ENCODE measurements around the gene ARHGAP23.
"Not testable (repeated sequence)": the region's sequence is repeated elsewhere in the genome, so short reads cannot be mapped to it uniquely, and the experiment has no call there.

ARHGAP23 gene

DNA sequence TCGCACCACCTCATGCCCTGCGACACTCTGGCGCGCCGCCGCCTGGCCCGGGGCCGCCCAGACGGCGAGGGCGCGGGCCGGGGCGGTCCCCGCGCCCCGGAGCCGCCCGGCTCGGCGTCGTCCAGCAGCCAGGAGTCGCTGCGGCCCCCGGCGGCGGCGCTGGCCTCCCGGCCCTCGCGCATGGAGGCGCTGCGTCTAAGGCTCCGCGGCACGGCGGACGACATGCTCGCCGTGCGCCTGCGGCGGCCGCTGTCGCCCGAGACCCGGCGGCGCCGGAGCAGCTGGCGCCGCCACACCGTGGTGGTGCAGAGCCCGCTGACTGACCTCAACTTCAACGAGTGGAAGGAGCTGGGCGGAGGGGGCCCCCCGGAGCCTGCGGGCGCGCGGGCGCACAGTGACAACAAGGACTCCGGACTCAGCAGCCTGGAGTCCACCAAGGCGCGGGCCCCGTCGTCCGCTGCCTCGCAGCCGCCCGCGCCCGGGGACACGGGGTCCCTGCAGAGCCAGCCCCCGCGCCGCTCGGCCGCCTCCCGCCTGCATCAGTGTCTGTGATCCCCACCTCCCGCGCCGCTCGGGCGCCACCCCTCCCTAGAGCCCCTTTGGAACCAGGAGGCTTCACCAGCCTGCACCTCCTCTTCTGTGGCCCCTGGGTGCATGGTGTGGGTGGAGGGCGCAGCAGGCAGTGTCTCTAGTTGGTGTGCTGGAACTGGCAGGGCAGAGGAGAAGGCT lies 82.3 kb downstream of the ARHGAP23 start:
- H3K4me3 ChIP-seq (ENCODE audit: low read depth, low read length), result no peak overlapping the region
- TF ChIP-seq CTCF (IDR thresholded peaks at IDR 0.05; ENCODE audit: insufficient read depth, low read depth, low read length, missing control alignments), result no peak

GRCh38 chr17:38511150-38512108 lies 83.2 kb downstream of the ARHGAP23 start:
- DNase-seq (ENCODE audit: low read depth), result no peak
- no peak for TF ChIP-seq CTCF (IDR thresholded peaks at IDR 0.05; ENCODE audit: insufficient read depth, low read depth, low read length, missing control alignments)
- H3K4me3 ChIP-seq (ENCODE audit: low read depth, low read length), result no peak overlapping the region

More for the DNA sequence above, 82.3 kb downstream of the ARHGAP23 start:
- no peak for DNase-seq (ENCODE audit: low read depth)

DNA sequence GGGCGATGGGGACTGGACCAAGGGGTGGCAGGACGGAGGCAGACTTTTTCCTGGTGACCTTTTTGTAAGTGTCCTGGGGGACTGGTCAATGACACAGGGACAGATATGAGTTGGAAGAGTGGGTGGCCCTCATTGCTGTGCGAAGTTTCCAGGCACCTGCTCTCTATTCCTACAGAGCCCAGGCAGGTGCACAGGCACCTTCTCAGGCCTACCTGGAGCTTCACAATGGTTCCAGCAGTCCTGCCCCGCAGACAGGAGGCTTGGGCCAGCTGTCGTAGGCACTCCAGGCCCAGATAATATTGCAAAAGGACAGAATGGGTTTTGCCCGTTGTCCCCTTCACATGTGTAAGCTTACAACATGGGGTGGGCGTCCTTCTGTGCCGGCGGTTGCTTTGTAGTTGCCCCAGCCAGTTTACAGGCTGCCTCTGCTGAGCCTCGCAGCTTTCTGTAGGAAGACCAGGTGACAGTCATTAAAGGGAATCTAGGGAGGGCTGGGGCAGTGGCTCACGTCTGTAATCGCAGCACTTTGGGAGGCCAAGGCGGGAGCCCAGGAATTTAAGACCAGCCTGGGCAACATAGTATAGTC lies 84.3 kb downstream of the ARHGAP23 start:
- no peak for DNase-seq (ENCODE audit: low read depth)
- no peak overlapping the region for H3K4me3 ChIP-seq (ENCODE audit: low read depth, low read length)
- TF ChIP-seq CTCF (IDR thresholded peaks at IDR 0.05; ENCODE audit: insufficient read depth, low read depth, low read length, missing control alignments), result no peak

DNA sequence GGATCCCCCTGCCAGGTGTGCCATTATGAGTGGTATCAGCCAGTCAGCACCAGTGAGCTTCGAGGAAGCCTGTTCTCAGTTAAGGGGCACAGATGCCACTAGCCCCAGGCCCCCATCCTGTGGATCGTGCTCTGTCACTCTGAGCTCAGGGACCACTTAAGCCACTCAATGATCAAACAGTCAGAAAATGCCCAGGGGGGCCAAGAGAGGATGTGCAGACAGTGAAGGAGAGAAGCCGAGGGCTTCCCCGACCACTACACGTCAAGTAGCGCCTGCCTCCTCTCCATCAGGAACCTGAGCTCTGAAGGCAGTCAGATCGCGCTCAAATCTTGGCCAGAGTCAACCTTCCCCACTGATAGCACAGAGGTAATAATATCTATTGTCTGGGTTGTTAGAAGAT lies 98.3 kb downstream of the ARHGAP23 start:
- DNase-seq (ENCODE audit: low read depth), result not testable (repeated sequence)

DNA sequence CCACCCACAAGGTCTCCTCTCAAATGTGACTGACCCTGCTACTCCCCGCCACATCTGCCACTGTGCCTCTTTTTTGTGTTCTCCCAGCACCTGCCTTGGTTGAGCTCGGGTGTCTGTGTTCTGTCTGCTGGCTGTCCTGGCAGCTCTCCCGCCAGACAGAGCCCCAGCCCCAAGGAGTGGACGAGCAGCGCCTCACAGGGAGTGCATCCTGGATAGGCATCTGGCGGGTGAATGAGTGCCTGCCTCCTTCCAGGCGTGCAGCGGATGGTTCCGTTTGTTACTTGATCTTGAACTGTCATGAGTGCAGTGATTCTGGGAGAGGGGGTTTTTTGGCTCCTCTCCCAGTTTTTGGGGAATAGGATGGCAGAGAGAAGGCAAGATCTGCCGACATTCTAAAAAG lies 99.9 kb downstream of the ARHGAP23 start:
- not testable (repeated sequence) for DNase-seq (ENCODE audit: low read depth); H3K4me3 ChIP-seq (ENCODE audit: low read depth, low read length)

More for the DNA sequence above, 98.3 kb downstream of the ARHGAP23 start:
- H3K4me3 ChIP-seq (ENCODE audit: low read depth, low read length), result not testable (repeated sequence)

GRCh38 chr17:38530856-38531255 lies 102.6 kb downstream of the ARHGAP23 start:
- DNase-seq (ENCODE audit: low read depth); H3K4me3 ChIP-seq (ENCODE audit: low read depth, low read length): not testable (repeated sequence)

DNA sequence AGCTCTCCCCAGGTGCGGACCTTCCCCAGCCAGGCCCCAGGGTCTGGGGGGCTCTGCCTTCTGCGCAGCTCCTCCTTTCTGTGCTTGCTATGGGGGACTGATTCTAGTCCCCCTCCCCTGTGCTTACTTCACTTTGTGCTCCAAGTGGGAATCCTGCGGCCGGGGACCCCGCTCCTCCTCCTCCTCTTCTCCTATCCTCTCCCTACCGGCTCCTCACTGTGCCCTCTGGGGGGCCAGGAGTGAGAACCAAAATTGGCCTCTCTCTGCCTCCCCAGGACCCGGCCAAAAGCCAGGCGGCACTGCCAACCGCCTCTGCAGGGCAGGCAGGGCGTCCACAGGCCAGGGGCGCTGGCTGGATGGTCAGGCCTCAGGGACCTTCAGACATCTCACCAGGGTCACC lies 103.5 kb downstream of the ARHGAP23 start:
- DNase-seq (ENCODE audit: low read depth); H3K4me3 ChIP-seq (ENCODE audit: low read depth, low read length): not testable (repeated sequence)

GRCh38 chr17:38532451-38532850 lies 104.2 kb downstream of the ARHGAP23 start:
- DNase-seq (ENCODE audit: low read depth), result no peak
- H3K4me3 ChIP-seq (ENCODE audit: low read depth, low read length), result no peak overlapping the region
- TF ChIP-seq CTCF (IDR thresholded peaks at IDR 0.05; ENCODE audit: insufficient read depth, low read depth, low read length, missing control alignments), result no peak

Data from GM12865 (cell line).